ENCODE data around the gene PRSS38. TPM values are rescaled to one million over a fixed set of nuclear protein-coding genes. Genes with fewer than 3 reads are reported as not detected.

PRSS38 gene
- polyA plus RNA-seq, 2 of the 4 experiments (the other 2 are of a cell fraction): not detected

DNA sequence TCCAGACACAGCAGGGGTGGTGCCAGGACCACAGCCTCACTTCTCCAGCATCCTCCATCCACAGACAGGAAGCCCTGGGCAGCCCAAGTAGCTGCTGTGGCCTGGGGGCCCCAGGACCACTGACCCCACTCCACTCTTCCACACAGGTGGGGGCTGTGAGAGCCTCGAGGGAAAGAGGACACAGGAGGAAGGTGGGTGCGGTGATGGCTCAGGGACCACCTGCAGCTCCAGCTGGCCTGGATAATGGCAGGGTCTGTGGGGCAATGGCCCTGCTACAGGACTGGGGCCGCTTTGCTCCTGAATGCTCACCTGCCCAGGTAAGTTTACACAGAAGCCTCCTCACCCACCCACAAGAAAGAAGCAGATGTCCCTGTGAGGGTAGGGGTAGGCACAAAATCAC lies 18.3 kb upstream of the PRSS38 start:
- no peak for FAIRE-seq
- no peak for TF ChIP-seq EHMT2 (IDR thresholded peaks at IDR 0.05; ENCODE audit: low read depth)
- no peak for TF ChIP-seq TFCP2L1 (CRISPR knock-in tag; IDR thresholded peaks at IDR 0.05)
- no peak for TF ChIP-seq HOXB13 (CRISPR knock-in tag; IDR thresholded peaks at IDR 0.05; ENCODE audit: low read depth)
- TF ChIP-seq MAZ (IDR thresholded peaks at IDR 0.05; ENCODE audit: borderline replicate concordance, low read depth, low read length): no peak
- no peak for TF ChIP-seq CBX2 (IDR thresholded peaks at IDR 0.05; ENCODE audit: borderline replicate concordance, low read depth)
- DNase-seq (ENCODE audit: low read depth in 1 of 2, low spot score in 1 of 2): no peak
- no peak overlapping the region for H3K4me2 ChIP-seq
- 73% methylated on average over 3 of the region's 3 CpGs for WGBS (ENCODE audit: missing lambda C conversion rate)
- ChIA-PET CTCF (no interaction called here), POLR2A (no interaction called here)
- ATAC-seq: no peak
- no peaks in the 10 kb centered on the region for H3K9me3 ChIP-seq
- H3K27ac ChIP-seq: no peak overlapping the region
- no peaks in the 10 kb centered on the region for H3K4me1 ChIP-seq
- H3K4me3 ChIP-seq: no peak overlapping the region

DNA sequence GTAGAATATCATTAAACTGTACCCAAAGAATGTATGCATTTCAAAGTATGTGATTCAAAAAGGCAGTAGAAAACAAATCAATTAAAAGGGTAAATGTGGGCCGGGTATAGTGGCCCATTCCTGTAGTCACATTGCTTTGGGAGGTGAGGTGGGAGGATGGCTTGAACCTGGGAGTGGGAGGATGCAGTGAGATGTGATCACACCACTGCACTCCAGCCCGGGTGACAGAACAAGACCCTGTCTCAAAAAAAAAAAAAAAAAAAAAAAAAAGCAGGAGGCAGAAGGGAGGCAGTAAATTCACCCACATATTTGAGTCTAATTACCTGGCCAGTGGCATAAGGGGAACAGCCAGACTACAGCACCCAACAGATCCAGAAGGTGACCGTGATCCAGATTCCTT lies 17.9 kb upstream of the PRSS38 start:
- Histone ChIP-seq H3K4me1 (no peaks in the 10 kb centered on the region), H3K9me3 (no peaks in the 10 kb centered on the region), H3K4me3 (no peak overlapping the region), H3K27ac (no peak overlapping the region), H3K4me2 (no peak overlapping the region)
- CTCF ChIA-PET: no interaction called here
- FAIRE-seq (no peak), DNase-seq (ENCODE audit: low read depth in 1 of 2, low spot score in 1 of 2) (no peak), ATAC-seq (no peak)
- WGBS (ENCODE audit: missing lambda C conversion rate): 52% methylated on average over 3 of the region's 3 CpGs
- POLR2A ChIA-PET: no interaction called here
- TF ChIP-seq NR3C1 (IDR thresholded peaks at IDR 0.05): no peak

DNA sequence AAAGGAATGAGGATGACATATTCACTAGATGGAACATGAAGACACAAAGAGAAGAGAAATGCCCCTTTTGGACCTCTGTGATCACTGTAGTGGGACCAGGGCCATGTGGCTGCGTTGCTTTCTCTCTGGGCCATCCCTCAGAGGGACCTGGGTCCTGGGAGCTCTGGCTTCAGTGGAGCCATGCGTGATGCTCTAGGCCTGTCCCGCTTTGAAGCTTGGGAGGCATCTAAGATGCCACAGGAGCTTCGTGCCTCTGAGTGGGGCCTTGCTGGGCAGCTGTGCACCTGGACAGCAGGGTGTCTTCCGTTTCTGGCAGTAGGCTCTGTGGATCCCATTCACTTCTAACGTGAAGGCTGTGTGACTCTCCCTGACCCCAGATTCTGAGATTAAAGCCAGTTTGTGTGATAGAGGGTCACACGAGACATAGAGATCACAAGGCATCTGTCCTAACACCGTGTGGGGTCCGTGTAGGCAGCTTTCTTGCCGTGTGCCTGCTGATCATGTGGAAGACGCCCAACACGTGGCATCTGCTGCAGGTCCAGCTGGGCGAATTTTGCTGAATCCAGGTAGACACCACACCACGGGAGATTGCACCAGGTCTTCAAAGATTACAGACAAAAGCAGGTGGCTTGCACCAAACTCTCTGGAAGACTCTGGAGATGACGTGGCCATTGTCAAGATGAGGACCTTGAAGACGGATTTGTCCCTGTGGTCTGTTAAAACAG lies 17.2 kb upstream of the PRSS38 start:
- no peaks in the 10 kb centered on the region for H3K9me3 ChIP-seq
- FAIRE-seq (no peak), DNase-seq (ENCODE audit: low read depth in 1 of 2, low spot score in 1 of 2) (no peak), ATAC-seq (no peak; a peak in 2 of 6 replicates)
- H3K27ac ChIP-seq: no peak overlapping the region
- H3K4me2 ChIP-seq: no peak overlapping the region
- CTCF ChIA-PET: no interaction called here
- TF ChIP-seq ZC3H11A (IDR thresholded peaks at IDR 0.05): no peak
- TF ChIP-seq POLR2A (IDR thresholded peaks at IDR 0.05; ENCODE audit: low read length): no peak
- TF ChIP-seq RARB (CRISPR knock-in tag; IDR thresholded peaks at IDR 0.05): no peak
- TF ChIP-seq CBX2 (IDR thresholded peaks at IDR 0.05; ENCODE audit: borderline replicate concordance, low read depth): no peak
- TF ChIP-seq CHD2 (IDR thresholded peaks at IDR 0.05; ENCODE audit: low read length, partially characterized antibody): no peak
- no peak for TF ChIP-seq RCOR1 (IDR thresholded peaks at IDR 0.05; ENCODE audit: low read depth, low read length)
- TF ChIP-seq, protein P1, sequence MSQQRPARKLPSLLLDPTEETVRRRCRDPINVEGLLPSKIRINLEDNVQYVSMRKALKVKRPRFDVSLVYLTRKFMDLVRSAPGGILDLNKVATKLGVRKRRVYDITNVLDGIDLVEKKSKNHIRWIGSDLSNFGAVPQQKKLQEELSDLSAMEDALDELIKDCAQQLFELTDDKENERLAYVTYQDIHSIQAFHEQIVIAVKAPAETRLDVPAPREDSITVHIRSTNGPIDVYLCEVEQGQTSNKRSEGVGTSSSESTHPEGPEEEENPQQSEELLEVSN (IDR thresholded peaks at IDR 0.05; ENCODE audit: borderline replicate concordance, low read depth): no peak
- TF ChIP-seq CHD4 (IDR thresholded peaks at IDR 0.05; ENCODE audit: borderline replicate concordance): no peak
- no peak for TF ChIP-seq RFX5 (IDR thresholded peaks at IDR 0.05)
- no peak for TF ChIP-seq ZSCAN20 (CRISPR knock-in tag; IDR thresholded peaks at IDR 0.05)
- no peak for TF ChIP-seq JUNB (IDR thresholded peaks at IDR 0.05)
- 49% methylated on average over 15 of the region's 16 CpGs for WGBS (ENCODE audit: missing lambda C conversion rate)
- POLR2A ChIA-PET: interaction anchor here (1.4 kb wide), 1 partner anchor 10 kb away, joined by 3 read pairs; no protein-coding TSS in a partner anchor
- H3K4me3 ChIP-seq: no peak overlapping the region
- no peaks in the 10 kb centered on the region for H3K4me1 ChIP-seq

DNA sequence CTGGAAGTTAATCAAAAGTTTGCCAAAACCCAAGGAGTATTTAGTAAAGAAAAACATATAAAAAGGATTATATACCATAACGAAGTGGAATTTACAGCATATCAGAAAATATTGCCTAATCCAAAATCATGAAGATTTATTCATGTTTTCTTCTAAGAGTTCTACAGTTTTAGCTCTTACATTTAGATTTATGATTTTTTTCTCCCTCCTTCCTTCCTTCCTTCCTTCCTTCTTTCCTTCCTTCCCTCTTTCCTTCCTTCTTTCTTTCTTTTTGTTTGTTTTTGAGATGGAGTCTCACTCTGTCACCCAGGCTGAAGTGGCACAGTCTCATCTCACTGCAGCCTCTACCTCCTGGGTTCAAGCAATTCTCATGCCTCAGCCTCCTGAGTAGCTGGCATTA lies 15.7 kb upstream of the PRSS38 start:
- CTCF ChIA-PET: interaction anchor here (0.6 to 2.3 kb wide), 2 partner anchors 38 to 191 kb away, joined by 3 to 5 read pairs; no protein-coding TSS in a partner anchor

More for the DNA sequence above, 15.7 kb upstream of the PRSS38 start:
- no peak overlapping the region for H3K4me2 ChIP-seq
- POLR2A ChIA-PET: interaction anchor here (1.4 kb wide), 1 partner anchor 12 kb away, joined by 3 read pairs; no protein-coding TSS in a partner anchor
- WGBS (ENCODE audit: missing lambda C conversion rate): 2% methylated on average over 1 of the region's 1 CpG
- no peak for FAIRE-seq
- no peak overlapping the region for H3K27ac ChIP-seq
- ATAC-seq: no peak
- H3K4me1 ChIP-seq: no peaks in the 10 kb centered on the region
- no peak overlapping the region for H3K4me3 ChIP-seq
- H3K9me3 ChIP-seq: no peaks in the 10 kb centered on the region; the same call in 2 of the 3 replicates
- DNase-seq (ENCODE audit: low read depth in 1 of 2, low spot score in 1 of 2): no peak
- TF ChIP-seq, protein P2, sequence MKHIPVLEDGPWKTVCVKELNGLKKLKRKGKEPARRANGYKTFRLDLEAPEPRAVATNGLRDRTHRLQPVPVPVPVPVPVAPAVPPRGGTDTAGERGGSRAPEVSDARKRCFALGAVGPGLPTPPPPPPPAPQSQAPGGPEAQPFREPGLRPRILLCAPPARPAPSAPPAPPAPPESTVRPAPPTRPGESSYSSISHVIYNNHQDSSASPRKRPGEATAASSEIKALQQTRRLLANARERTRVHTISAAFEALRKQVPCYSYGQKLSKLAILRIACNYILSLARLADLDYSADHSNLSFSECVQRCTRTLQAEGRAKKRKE (CRISPR knock-in tag; IDR thresholded peaks at IDR 0.05; ENCODE audit: low read depth): no peak
- TF ChIP-seq CHD4 (IDR thresholded peaks at IDR 0.05; ENCODE audit: borderline replicate concordance) (no peak), HEYL (CRISPR knock-in tag; IDR thresholded peaks at IDR 0.05) (no peak), FOSB (CRISPR knock-in tag; IDR thresholded peaks at IDR 0.05) (no peak), JUN (IDR thresholded peaks at IDR 0.05) (no peak), MAZ (IDR thresholded peaks at IDR 0.05; ENCODE audit: borderline replicate concordance, low read depth, low read length) (no peak), FOXS1 (CRISPR knock-in tag; IDR thresholded peaks at IDR 0.05) (no peak), NPAS2 (CRISPR knock-in tag; IDR thresholded peaks at IDR 0.05; ENCODE audit: borderline replicate concordance) (no peak), CBX8 (IDR thresholded peaks at IDR 0.05) (no peak), HOXB5 (CRISPR knock-in tag; IDR thresholded peaks at IDR 0.05) (no peak), CEBPB (IDR thresholded peaks at IDR 0.05) (no peak)
- TF ChIP-seq, protein P3, sequence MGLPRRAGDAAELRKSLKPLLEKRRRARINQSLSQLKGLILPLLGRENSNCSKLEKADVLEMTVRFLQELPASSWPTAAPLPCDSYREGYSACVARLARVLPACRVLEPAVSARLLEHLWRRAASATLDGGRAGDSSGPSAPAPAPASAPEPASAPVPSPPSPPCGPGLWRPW (IDR thresholded peaks at IDR 0.05): no peak
